K562 (cell line): Measurements from ENCODE around the gene POLA1. TPM values are rescaled to one million over a fixed set of nuclear protein-coding genes. Genes with fewer than 3 reads are reported as not detected.

Source experiments
- ATAC-seq: fragments of 200-7000 bp; cut with Tn5 transposase; 3 replicates; pipeline ENCODE4 v1.9.1; 2020; ENCODE audit warnings: moderate library complexity
- BruUV-seq: library from RNA; stranded (reverse); fragments of 400-500 nt; replicated peaks from 2 replicates; lab custom pipeline; 2021; lab: Mats Ljungman, UMichigan
- CTCF ChIA-PET: fragments of 300-600 bp; formaldehyde crosslinking; extraction: SDS; loops from one replicate; lab custom pipeline; 2021; ENCODE audit warnings: low intra/inter-chr PET ratio; lab: Yijun Ruan, JAX
- POLR2A ChIA-PET: fragments of 300-600, 350-650 bp; sonication (Branson Sonifier 250); formaldehyde crosslinking; extraction: SDS; loops from one replicate; lab custom pipeline; 2021; ENCODE audit warnings: antibody characterized with exemption, inconsistent platforms; lab: Yijun Ruan, JAX
- DNase-seq, 4 experiments: peaks; one replicate each; pipeline versions ENCODE4 v3.0.0 to v3.0.0-alpha.2; 2011 to 2018; ENCODE audit warnings: low spot score in 3 of 4, mixed read lengths in 3 of 4; ENCODE audit errors: extremely low read depth in 1 of 4
- FAIRE-seq: peaks from 2 replicates; lab custom pipeline; 2011; peaks lifted over from hg19 to GRCh38; lab: Jason Lieb, UNC
- H2AFZ ChIP-seq: 2 replicates; pipeline ENCODE4 v1.6.0; 2011; ENCODE audit warnings: low read depth, low read length, control low read depth, inconsistent platforms
- H3K27ac ChIP-seq: fragments of 200-600 bp; 3 replicates; pipeline ENCODE4 v1.8.0; 2011; ENCODE audit warnings: low read depth, mild to moderate bottlenecking, control low read depth, inconsistent platforms, low read length, moderate library complexity, mixed read lengths; ENCODE audit errors: extremely low read depth
- H3K27me3 ChIP-seq, 2 experiments: fragments of 300-600 bp in 1 of 2; 2 replicates in 1 of 2; 3 replicates in 1 of 2; pipeline versions ENCODE4 v1.6.0 to v1.8.0; 2011; ENCODE audit warnings: inconsistent platforms in 2 of 2, low read length in 2 of 2, mild to moderate bottlenecking in 1 of 2, mixed read lengths in 1 of 2, moderate library complexity in 1 of 2; ENCODE audit not compliant: control insufficient read depth in 2 of 2, insufficient read depth in 2 of 2
- H3K36me3 ChIP-seq: fragments of 300-600 bp; 3 replicates; pipeline ENCODE4 v1.8.0; 2011; ENCODE audit warnings: mild to moderate bottlenecking, low read length, inconsistent platforms; ENCODE audit not compliant: control insufficient read depth, insufficient read depth
- H3K4me1 ChIP-seq, 2 experiments: fragments of 200-600 bp in 1 of 2; replicated peaks in 1 of 2; 2 replicates in 1 of 2; 3 replicates in 1 of 2; pipeline versions ENCODE4 v1.5.1 to v1.8.0; 2011; ENCODE audit warnings: inconsistent platforms in 2 of 2, low read length in 2 of 2, mild to moderate bottlenecking in 1 of 2, mixed read lengths in 1 of 2, moderate library complexity in 1 of 2; ENCODE audit not compliant: control insufficient read depth in 2 of 2, insufficient read depth in 2 of 2
- H3K4me2 ChIP-seq: 2 replicates; pipeline ENCODE4 v1.6.1; 2011; ENCODE audit warnings: low read length, control low read depth, inconsistent platforms, mixed read lengths; ENCODE audit not compliant: insufficient read depth
- H3K4me3 ChIP-seq: fragments of 200-600 bp; sonication (generic), shearing (Covaris generic); 2 replicates; pipeline ENCODE4 v1.5.1; 2016; ENCODE audit warnings: control low read depth, inconsistent platforms
- H3K79me2 ChIP-seq: fragments of 200-600 bp; 3 replicates; pipeline ENCODE4 v1.8.0; 2011; ENCODE audit warnings: low read length, inconsistent platforms; ENCODE audit not compliant: control insufficient read depth, insufficient read depth
- H3K9ac ChIP-seq, 2 experiments: 2 replicates each; pipeline versions ENCODE4 v1.6.0 to v1.6.1; 2011; ENCODE audit warnings: low read depth in 2 of 2, low read length in 2 of 2, control low read depth in 1 of 2, inconsistent platforms in 1 of 2, mild to moderate bottlenecking in 1 of 2, mixed read lengths in 1 of 2; ENCODE audit not compliant: insufficient read depth in 1 of 2
- H3K9me1 ChIP-seq: one replicate; pipeline ENCODE4 v1.6.0; 2011; ENCODE audit warnings: inconsistent platforms, mild to moderate bottlenecking, low read length, moderate library complexity; ENCODE audit not compliant: control insufficient read depth, insufficient read depth
- H3K9me3 ChIP-seq: replicated peaks from 2 replicates; pipeline ENCODE4 v1.5.1; 2011; ENCODE audit warnings: low read depth, low read length, inconsistent platforms; ENCODE audit not compliant: control insufficient read depth, insufficient read depth
- H4K20me1 ChIP-seq: replicated peaks from 2 replicates; pipeline ENCODE4 v1.6.1; 2011; ENCODE audit warnings: low read length, inconsistent platforms, mixed read lengths; ENCODE audit not compliant: control insufficient read depth, insufficient read depth
- C11orf30 ChIP-seq: fragments of 450-650 bp; IDR thresholded peaks from 2 replicates; pipeline ENCODE4 v1.6.1; 2016; ENCODE audit warnings: low read depth, mild to moderate bottlenecking
- CHD4 ChIP-seq: fragments of 200-600 bp; sonication (generic); IDR thresholded peaks from 3 replicates; pipeline ENCODE4 v1.6.1; 2012; ENCODE audit warnings: low read depth, mild to moderate bottlenecking, mixed read lengths, low read length, inconsistent platforms; ENCODE audit not compliant: insufficient read depth, insufficient replicate concordance, poor library complexity, severe bottlenecking
- KLF6 ChIP-seq: fragments of 250-450 bp; sonication (Bioruptor Pico); IDR thresholded peaks from 2 replicates; pipeline ENCODE4 v1.4.0; 2020; ENCODE audit warnings: mild to moderate bottlenecking, moderate library complexity, borderline replicate concordance
- MAFF ChIP-seq: IDR thresholded peaks from 2 replicates; pipeline ENCODE4 v1.6.1; 2012; ENCODE audit warnings: low read length, improper control_type of control experiment
- MAFG ChIP-seq: fragments of 450-650 bp; conservative IDR thresholded peaks from 2 replicates; pipeline ENCODE4 v1.6.1; 2016; ENCODE audit warnings: missing genetic modification characterization, missing compliant biosample characterization
- MAFK ChIP-seq: IDR thresholded peaks from 2 replicates; pipeline ENCODE4 v1.6.1; 2011; ENCODE audit warnings: low read length, improper control_type of control experiment
- MLLT1 ChIP-seq, 2 experiments: fragments of 450-650 bp; IDR thresholded peaks; 2 replicates each; pipeline ENCODE4 v1.6.1; 2016
- MTA3 ChIP-seq: fragments of 450-650 bp; formaldehyde crosslinking; IDR thresholded peaks from 2 replicates; pipeline ENCODE4 v1.6.1; 2017; ENCODE audit warnings: mild to moderate bottlenecking, borderline replicate concordance
- MXI1 ChIP-seq: IDR thresholded peaks from 2 replicates; pipeline ENCODE4 v1.6.1; 2011; ENCODE audit warnings: low read depth, mild to moderate bottlenecking, improper control_type of control experiment, low read length
- MYBL2 ChIP-seq, 2 experiments: fragments of 450-650 bp in 1 of 2; sonication (generic) in 1 of 2; formaldehyde crosslinking in 1 of 2; IDR thresholded peaks; 2 replicates each; pipeline versions ENCODE4 v1.6.1 to v1.8.1; 2017 to 2022; ENCODE audit warnings: borderline replicate concordance in 1 of 2, inconsistent platforms in 1 of 2, low read depth in 1 of 2, mild to moderate bottlenecking in 1 of 2, missing genetic modification reagents in 1 of 2, moderate library complexity in 1 of 2
- NCOR1 ChIP-seq: fragments of 450-650 bp; IDR thresholded peaks from 2 replicates; pipeline ENCODE4 v1.6.1; 2016; ENCODE audit warnings: mild to moderate bottlenecking, moderate library complexity
- PML ChIP-seq: IDR thresholded peaks from 2 replicates; pipeline ENCODE4 v1.6.1; 2012; ENCODE audit warnings: low read length, inconsistent platforms
- SAP30 ChIP-seq: fragments of 200-600 bp; sonication (generic); IDR thresholded peaks from 2 replicates; pipeline ENCODE4 v1.6.1; 2012; ENCODE audit warnings: borderline replicate concordance, low read depth, mild to moderate bottlenecking, moderate library complexity, low read length, control low read depth, inconsistent platforms; ENCODE audit not compliant: insufficient read depth, poor library complexity, severe bottlenecking
- U2AF1 ChIP-seq: fragments of 200-400 bp; formaldehyde crosslinking; optimal IDR thresholded peaks from 2 replicates; pipeline ENCODE3; 2017; ENCODE audit warnings: mild to moderate bottlenecking, low read depth, low read length, moderate library complexity
- ZNF316 ChIP-seq: fragments of 450-650 bp; IDR thresholded peaks from 2 replicates; pipeline ENCODE4 v1.6.1; 2016
- ZSCAN29 ChIP-seq: fragments of 450-650 bp; IDR thresholded peaks from 2 replicates; pipeline ENCODE4 v1.6.1; 2017
- WGBS: fragments of 100-300 bp; shearing (Covaris generic); methylation state at CpG from one replicate; pipeline ENCODE4 v1.1.6; 2016; ENCODE audit warnings: low coverage, mixed read lengths; ENCODE audit not compliant: insufficient coverage; ENCODE audit errors: missing lambda C conversion rate; 5-methylcytosine and 5-hydroxymethylcytosine counted together
- in situ Hi-C: fragments of 300-500 bp; cut with MboI; formaldehyde crosslinking; loops from 4 replicates; pipeline ENCODE4 v1.15.0; 2018; ENCODE audit warnings: inconsistent platforms, mixed read lengths
- intact Hi-C: fragments of 100-400 bp; cut with micrococcal nuclease; formaldehyde crosslinking; loops from 2 replicates; pipeline ENCODE4 v1.14.2; 2022
- polyA plus RNA-seq, 8 experiments: library from polyadenylated mRNA; depleted of rRNA in 4 of 8; stranded (reverse) in 5 of 8; unstranded in 3 of 8; fragments of >200 nt; fragmentation: Nextera tagmentation in 2 of 8; fragmentation: Illumina TruSeq in 1 of 8; extraction: Ambion mirVana in 2 of 8; extraction: Trizol in 1 of 8; gene quantifications; 2 replicates each; pipeline versions ENCODE4 v1.2.1 to v1.2.3, GENCODE V29; 2011 to 2014; ENCODE audit warnings: inconsistent platforms in 1 of 8, missing spikeins in 1 of 8
- total RNA-seq, 7 experiments: library from RNA; depleted of rRNA in 6 of 7; stranded (reverse); fragments of >200 nt in 6 of 7; fragmentation: Illumina TruSeq in 2 of 7; extraction: Trizol in 2 of 7; gene quantifications; 2 replicates each; pipeline versions ENCODE4 v1.2.1 to v1.2.3, GENCODE V29; 2011 to 2021; ENCODE audit warnings: low replicate concordance in 1 of 7

The POLA1 gene
- total and polyA plus RNA-seq, 9 of the 15 experiments (the other 6 are each of a cell fraction or from before 2014, with no cell fraction given): 8.6 to 48.4 (median 27.4) TPM

- Histone ChIP-seq H3K27me3 (no peaks in the 10 kb centered on the region), H3K9me1 (no peaks in the 10 kb centered on the region), H3K4me2 (no peak overlapping the region), H3K9me3 (no peaks in the 10 kb centered on the region), H2AFZ (no peak overlapping the region), H3K4me3 (no peak overlapping the region), H4K20me1 (no peaks in the 10 kb centered on the region), H3K4me1 (no peaks in the 10 kb centered on the region; a peak in 1 of 5 replicates), H3K79me2 (no peaks in the 10 kb centered on the region), H3K27ac (no peak overlapping the region), H3K9ac (no peak overlapping the region), H3K36me3 (no peaks in the 10 kb centered on the region)
- in situ Hi-C loops (no loop called here), intact Hi-C loops (no loop called here)
- no peak for DNase-seq
- no peak for ATAC-seq
- POLR2A ChIA-PET: no interaction called here
- WGBS: 24% methylated on average over 6 of the region's 6 CpGs
- FAIRE-seq: no peak
- no TSS peak for BruUV-seq
- CTCF ChIA-PET: no interaction called here
- TF ChIP-seq NCOR1: no peak
- TF ChIP-seq C11orf30: peak; percentile 76
- no peak for TF ChIP-seq MXI1
- no peak for TF ChIP-seq PML
- no peak for TF ChIP-seq MTA3
- TF ChIP-seq MAFF: peak; percentile 81
- no peak for TF ChIP-seq KLF6
- no peak for TF ChIP-seq U2AF1
- no peak for TF ChIP-seq ZSCAN29
- peak; percentile 84 for TF ChIP-seq MAFK
- TF ChIP-seq MYBL2 (IDR thresholded peaks at IDR 0.05; ENCODE audit: low read depth): no peak
- no peak for TF ChIP-seq MYBL2 (CRISPR knock-in tag; IDR thresholded peaks at IDR 0.05; ENCODE audit: borderline replicate concordance)
- TF ChIP-seq MAFG (tag): peak; percentile 84
- TF ChIP-seq SAP30: no peak
- no peak for TF ChIP-seq MLLT1 (IDR thresholded peaks at IDR 0.05)
- peak; percentile 90 for TF ChIP-seq ZNF316
- no peak for TF ChIP-seq CHD4
Observed at GRCh38 chrX:24657671-24658386, 35.9 kb upstream of the POLA1 start.
